Peyer's patch (tissue), 4 donors: ENCODE measurements around the gene MEIS1.

Experiments
- POLR2A ChIP-seq, 2 donors: fragments of 450-650 bp; IDR thresholded peaks; one replicate each; pipeline ENCODE4 v1.5.1; 2017; ENCODE audit warnings: antibody characterized with exemption in 2 of 2, mild to moderate bottlenecking in 2 of 2, moderate library complexity in 2 of 2
- TF ChIP-seq, protein P1 (sequence below), 6 experiments: fragments of 450-650 bp in 4 of 6; fragments of 200-600 bp in 2 of 6; sonication (generic) in 1 of 6; IDR thresholded peaks; one replicate each; pipeline ENCODE4 v1.5.1; 2017 to 2019; ENCODE audit warnings: antibody characterized with exemption in 6 of 6, mild to moderate bottlenecking in 3 of 6, moderate library complexity in 1 of 6

DNA sequence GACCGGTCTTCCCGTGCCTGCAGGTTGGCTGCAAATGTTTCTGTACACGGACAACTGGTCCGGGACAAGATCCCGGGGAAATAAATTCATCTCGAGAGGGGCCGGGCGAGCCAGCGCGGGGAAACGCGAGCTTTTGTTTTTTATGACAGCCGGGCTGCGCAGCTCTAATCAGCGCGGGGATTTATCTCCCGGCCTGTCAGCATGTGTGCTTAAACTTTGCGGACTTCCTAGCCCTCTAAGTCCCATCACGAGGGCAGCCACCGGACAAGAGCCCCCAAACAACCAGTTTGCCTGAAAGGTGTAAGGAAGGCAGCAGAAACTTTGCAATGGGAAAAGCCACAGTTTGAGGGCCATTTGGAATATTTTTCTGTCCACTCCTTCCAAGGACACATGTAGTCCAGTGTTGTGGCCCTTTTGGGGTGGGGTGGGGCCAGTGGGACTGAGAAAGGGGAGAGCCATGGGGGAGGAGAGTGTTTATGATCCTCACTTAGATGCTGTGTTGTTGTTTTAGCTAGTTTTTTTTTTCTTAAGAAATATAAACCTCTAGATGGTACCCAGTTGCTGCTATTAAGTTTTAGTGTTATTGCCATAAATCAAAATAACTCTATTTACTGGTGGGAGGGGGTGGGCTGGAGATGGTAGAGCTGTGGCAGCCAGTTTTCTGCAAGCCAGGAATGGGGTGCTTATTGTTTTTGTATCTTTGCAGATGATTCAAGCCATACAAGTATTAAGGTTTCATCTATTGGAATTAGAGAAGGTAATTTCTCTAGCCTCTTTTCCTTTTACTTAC is 6.0 kb downstream of the MEIS1 start:
- TF ChIP-seq, protein P1, sequence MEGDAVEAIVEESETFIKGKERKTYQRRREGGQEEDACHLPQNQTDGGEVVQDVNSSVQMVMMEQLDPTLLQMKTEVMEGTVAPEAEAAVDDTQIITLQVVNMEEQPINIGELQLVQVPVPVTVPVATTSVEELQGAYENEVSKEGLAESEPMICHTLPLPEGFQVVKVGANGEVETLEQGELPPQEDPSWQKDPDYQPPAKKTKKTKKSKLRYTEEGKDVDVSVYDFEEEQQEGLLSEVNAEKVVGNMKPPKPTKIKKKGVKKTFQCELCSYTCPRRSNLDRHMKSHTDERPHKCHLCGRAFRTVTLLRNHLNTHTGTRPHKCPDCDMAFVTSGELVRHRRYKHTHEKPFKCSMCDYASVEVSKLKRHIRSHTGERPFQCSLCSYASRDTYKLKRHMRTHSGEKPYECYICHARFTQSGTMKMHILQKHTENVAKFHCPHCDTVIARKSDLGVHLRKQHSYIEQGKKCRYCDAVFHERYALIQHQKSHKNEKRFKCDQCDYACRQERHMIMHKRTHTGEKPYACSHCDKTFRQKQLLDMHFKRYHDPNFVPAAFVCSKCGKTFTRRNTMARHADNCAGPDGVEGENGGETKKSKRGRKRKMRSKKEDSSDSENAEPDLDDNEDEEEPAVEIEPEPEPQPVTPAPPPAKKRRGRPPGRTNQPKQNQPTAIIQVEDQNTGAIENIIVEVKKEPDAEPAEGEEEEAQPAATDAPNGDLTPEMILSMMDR (IDR thresholded peaks at IDR 0.05) = no peak
- no peak for TF ChIP-seq POLR2A (IDR thresholded peaks at IDR 0.05)
